Mesenteric fat pad (tissue), 1 donor: ENCODE results near the gene RCBTB1. TPM values are rescaled to one million over a fixed set of nuclear protein-coding genes. Genes with fewer than 3 reads are reported as not detected.
"Not testable (repeated sequence)": the region's sequence is repeated elsewhere in the genome, so short reads cannot be mapped to it uniquely, and the experiment has no call there.

ENCODE experiments used
- DNase-seq: peaks from one replicate; pipeline ENCODE4 v3.0.0-alpha.2; 2020; ENCODE audit warnings: low spot score
- long read RNA-seq: library from polyadenylated mRNA; unstranded; transcript quantifications from one replicate; pipeline ENCODE4 v2.0.0, GENCODE V29; 2020
- total RNA-seq: library from RNA; stranded (reverse); fragmentation: NEBNext Ultra II Directional; extraction: Animal tissue kit (Norgen Biotek cat#: 25700); gene quantifications from one replicate; pipeline ENCODE4 v1.2.1, GENCODE V29; 2021
- donor health status: DM: yes; HTN: yes; CAD: no.

RCBTB1 gene
- total RNA-seq, result 15.6 TPM
- long read RNA-seq, full-length matches to known transcripts, result 1 of 8 reads
- long read RNA-seq, partial matches to known transcripts, result 3 of 8 reads
- long read RNA-seq, other reads (novel, unspliced or antisense), result 4 of 8 reads

DNA sequence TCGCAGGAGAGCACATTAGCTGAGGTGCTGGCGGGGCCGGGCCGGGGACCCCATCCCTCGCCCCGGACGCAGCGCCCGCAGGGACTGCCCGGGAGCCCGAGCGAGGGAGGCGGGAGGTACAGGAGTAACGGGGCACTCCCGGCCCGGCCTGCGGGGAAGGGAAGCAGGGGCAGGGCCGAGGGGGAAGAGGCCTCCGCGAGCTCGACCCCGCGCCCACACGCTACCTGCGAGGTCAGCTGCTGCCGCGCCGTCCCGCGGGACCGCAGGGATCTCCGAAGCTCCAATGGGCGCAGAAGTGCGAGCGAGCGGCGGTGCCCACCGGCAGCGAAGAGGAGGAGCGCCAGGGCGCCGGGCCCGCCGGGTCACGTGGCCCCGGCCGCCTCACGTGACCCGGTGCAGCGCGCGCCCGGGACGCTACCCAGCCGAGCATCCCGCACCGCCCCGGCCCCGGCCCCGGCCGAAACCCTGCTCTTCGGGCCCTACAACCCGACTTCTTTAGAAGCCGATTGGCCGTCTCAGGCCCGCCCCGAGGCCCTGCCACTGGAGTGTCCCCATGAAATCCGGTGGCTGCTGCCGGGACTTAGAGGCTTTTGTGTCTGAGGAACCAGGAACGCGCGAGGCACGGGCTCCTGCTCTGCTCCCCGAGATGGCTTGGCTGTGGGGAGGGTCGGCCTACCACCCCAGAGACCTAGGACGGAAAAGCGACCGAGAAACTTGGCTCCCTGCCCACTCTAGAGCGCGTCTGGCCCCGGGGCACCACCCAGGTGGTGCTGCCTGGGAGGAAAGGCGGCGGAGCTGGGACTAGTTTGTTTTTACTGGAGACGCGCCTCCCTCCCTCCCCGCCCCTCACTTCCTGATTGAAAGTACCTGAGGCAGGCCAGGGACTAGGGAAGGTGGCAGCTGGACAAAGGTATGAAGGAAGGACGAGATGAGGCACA lies at the start of gene RCBTB1:
RCBTB1 (minus strand) TSS at position 339 of the 938 bp plus-strand sequence. CDS start 18,279 bp downstream, outside the sequence.
- peak; percentile 90 for DNase-seq

DNA sequence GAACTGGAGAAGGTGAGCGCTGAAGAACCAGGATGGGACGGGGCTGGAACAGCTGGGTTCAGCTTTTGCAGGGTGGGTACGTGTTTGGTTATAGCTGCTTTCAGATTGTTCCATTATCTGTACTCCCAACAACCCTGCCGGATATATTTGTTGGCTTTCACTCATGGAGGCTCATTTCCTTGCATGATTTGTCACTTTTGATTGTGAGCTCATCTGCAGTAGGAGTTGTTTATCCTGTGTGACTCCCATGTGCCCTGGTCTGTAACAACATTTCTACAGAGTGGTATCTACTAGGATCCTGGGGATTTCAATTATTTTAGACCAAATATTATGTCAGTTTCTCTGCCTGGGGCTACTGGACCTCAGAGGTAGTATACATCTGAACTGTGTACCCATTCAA lies 48.4 kb upstream of the RCBTB1 start:
- no peak for DNase-seq

DNA sequence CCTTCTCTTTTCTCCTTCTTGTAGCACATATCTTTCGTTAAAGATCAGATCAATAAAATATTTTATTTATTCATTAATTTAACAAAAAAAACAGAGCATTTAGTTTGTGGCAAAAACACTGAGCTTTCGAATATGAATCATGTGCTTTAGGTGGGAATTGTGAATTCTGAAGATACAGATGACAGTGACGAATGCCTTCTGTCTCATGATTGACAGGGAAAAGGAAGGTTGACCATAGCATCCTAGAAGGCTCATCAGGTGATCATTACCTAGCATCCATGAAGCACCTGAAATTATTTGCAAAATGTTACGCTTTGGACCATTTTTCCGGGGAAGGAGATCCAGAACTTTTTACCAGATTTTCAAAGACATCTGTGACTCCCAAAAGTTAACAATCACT lies 46.8 kb upstream of the RCBTB1 start:
- DNase-seq, result no peak

DNA sequence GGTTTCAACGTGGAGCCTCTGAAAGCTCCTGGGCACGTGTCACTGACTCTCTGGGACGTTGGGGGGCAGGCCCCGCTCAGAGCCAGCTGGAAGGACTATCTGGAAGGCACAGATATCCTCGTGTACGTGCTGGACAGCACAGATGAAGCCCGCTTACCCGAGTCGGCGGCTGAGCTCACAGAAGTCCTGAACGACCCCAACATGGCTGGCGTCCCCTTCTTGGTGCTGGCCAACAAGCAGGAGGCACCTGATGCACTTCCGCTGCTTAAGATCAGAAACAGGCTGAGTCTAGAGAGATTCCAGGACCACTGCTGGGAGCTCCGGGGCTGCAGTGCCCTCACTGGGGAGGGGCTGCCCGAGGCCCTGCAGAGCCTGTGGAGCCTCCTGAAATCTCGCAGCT lies 45.2 kb upstream of the RCBTB1 start:
- DNase-seq, result no peak

DNA sequence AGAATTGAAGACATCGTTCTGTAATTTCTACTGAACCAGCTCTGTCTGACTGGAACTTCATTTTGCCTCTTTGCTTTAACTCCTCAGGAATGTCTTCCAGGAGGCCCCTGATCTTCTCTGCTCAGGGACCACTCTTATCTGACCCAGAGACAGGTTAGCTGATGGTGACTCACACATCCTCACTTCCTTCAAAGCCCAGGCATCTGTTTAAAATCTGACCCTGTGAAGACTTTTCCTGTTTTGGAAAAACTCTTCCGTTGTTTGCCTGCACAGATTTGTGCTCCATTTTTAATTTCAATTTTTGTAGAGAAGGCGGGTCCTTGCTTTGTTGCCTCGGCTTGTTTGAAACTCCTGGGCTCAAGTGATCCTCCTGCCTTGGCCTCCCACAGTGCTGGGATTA lies 44.6 kb upstream of the RCBTB1 start:
- DNase-seq, result no peak

DNA sequence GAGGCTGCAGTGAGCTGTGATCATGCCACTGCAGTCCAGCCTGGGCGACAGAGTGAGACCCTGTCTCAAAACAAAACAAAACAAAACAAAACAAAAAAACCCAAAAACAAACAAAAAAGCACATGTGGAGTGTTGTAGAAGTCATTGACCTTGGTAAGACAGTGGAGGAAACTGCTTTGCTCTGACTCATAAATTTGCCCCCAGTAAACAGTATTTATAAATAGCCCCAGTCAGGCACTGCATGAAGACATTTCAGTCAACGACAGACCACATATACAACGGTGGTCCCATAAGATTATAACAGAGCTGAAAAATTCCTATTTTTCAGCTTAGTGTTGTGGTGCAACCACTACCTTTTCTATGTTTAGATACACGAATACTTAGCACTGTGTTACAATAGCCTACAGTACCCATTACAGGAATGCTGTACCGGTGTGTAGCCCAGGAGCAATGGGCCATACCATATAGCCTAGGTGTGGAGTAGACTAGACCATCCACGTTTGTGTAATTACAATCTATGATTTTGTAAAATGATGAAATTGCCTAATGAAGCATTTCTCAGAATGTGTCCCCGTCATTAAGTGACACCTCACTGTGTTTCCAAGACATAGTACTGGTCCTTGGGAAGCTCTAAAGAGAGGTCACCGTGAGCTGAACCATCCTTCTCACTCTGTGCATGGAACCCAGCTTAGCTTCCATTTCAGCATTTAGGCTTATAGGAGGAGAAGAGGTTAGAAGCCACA lies 44.0 kb upstream of the RCBTB1 start:
- DNase-seq, result no peak

DNA sequence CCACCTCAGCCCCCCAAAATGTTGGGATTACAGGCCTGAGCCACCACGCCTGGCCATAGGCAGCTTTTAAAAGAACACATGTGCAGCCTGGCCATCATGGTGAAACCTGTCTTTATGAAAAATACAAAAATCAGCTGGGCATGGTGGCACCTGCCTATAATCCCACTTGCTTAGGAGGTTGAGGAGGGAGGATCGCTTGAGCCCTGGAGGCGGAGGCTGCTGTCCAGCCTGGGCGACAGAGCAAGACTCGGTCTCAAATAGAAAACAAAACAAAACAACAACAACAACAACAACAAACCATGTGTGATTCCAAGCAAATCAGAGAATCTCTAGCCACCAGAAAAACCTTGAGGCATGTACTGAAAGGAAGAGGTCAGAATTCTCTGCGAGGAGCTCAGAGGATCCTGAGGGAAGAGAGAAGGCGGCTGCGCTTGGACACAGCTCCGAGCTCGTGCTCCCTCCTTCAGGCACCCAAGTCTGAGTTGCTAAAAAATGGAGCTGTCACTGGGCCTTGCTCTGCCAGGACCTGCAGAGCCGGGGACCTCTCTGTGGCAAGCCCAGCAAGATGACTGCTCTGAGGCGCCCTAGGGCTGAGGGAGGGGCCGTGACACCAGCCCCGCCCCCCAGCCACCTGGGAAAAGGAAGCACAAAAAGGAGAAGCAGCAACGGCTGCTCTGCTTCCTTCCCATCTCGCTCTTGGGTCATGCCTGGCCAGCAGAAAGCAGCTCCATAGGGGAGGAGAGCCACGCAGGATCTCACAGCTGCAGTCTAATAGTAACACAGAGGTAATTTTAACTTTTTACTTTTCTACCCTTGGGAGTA lies 42.7 kb upstream of the RCBTB1 start, which contains the start of gene ARL11:
ARL11 (plus strand) TSS at position 677 of the 822 bp plus-strand sequence. CDS start 1,941 bp downstream, outside the sequence.
- DNase-seq, result no peak

DNA sequence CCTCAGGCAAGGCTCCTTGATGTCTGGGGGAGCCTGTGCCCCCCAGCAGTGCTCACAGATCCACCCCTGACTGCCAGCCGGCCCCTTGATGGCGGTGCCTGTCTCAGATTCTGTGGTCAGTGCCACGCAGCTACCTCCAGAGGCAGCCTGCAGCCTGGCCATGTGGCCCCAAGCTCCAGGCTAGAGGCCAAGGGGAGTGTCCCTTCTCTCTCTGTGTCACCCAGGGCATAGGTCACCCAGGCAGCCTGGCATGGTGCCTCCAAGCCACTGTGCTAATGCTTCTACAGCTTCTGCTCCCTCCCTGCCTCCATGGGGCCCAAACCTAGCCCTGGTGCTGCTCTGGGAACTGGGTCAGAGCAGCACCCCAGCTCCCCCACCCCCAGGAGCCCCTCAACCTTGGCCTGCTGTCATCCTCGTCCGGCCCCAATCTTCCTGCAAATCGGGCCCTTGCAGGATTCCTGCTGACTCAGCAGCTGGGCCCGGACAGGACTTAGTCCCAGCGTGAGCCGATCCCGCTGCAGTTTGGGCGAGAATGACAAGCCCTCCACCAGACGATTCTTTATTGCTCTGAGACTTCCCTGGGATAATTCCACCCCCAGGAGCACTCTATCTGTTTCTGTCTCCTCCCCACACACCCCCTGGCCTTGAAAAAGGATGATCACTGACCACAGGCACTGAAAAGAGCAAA lies 40.2 kb upstream of the RCBTB1 start:
- DNase-seq, result no peak

DNA sequence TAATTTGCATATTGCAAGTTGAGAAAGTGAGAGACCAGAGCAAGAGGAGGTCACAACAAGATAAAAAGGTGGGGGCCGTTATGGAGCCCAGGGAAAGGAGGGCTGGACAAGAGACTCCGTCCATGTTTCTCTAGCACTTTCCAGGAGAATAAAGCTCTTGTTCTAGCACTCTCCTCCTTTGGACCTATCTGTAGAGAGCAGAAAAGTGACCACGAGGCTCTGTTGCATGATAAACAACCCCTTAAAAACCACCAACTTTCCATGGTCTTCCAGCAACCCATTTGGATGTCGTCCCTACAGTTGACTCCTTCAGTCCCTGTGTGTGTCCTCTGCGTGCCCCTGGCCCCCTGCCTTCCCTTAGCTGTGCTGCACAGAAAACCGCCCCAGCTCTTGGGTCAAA lies 38.9 kb upstream of the RCBTB1 start:
- DNase-seq, result no peak

DNA sequence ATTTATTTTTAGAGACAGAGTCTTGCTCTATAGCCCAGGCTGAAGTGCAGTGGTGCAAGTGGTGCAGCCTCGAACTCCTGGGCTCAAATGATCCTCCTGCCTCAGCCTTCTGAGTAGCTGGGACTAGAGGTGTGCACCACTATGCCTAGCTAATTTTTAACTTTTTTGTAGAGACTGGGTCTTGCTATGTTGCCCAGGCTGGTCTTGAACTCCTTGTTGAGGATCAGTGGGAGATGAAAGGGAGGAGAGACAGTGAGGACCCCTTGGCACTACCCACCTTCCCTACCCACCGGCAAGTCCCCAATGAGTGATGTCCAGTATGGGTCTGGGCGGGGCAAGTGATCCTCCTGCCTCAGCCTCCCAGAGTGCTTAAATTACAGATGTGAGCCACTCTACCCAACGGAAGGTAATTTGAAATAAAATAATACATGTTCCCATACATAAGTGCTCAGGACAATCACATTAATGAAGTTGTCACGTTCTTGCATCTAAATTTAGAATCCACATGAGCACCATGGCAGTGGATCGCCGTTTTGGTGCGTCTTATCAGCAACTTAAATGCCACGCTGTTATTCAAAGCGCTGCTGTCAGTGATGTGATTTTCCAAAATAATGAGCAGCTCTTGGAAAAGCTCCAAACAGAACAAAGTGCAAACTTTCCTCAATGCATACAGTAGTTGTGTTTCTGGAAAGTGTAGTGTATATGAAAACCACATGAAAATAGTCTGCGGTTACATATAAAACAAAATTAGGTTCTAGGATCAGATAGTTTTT lies 37.0 kb upstream of the RCBTB1 start:
- no peak for DNase-seq

DNA sequence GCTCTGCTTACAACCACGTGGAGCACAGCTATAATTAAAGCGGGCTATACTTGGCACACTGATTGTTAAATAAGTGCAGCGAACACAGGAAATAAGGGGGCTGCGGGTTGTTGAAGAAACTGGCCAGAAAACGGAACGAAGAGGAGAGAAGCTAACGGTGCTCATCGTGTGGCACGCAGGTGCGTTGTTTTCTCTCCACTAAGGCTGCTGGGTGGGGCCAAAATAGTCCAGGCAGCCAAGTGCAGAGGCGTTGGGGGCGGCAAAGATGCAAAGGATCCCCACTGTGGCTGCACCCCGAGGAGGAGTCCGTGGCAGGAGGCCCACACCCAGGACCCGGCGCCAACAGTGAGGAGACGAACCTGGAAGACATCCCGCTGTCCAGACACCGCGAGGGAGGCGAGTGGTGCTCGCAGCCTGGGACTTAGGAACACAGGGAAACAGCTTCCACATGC lies 34.8 kb upstream of the RCBTB1 start:
- DNase-seq, result no peak

DNA sequence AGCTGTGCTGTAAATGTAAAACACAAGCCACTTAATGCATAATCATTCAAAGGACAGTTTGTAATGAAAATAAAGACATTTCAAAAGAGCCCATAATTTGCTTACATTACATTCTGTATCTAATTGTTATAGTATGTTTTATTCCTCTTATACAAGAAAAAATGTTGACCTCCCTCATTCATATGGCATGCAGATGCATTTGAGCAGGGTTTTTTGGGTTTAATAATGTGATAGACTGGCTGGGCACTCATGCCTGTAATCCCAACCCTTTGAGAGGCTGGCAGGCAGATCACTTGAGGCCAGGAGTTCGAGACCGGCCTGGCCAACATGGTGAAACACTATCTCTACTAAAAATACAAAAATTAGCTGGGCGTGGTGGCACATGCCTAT lies 31.3 kb upstream of the RCBTB1 start:
- DNase-seq, result no peak

DNA sequence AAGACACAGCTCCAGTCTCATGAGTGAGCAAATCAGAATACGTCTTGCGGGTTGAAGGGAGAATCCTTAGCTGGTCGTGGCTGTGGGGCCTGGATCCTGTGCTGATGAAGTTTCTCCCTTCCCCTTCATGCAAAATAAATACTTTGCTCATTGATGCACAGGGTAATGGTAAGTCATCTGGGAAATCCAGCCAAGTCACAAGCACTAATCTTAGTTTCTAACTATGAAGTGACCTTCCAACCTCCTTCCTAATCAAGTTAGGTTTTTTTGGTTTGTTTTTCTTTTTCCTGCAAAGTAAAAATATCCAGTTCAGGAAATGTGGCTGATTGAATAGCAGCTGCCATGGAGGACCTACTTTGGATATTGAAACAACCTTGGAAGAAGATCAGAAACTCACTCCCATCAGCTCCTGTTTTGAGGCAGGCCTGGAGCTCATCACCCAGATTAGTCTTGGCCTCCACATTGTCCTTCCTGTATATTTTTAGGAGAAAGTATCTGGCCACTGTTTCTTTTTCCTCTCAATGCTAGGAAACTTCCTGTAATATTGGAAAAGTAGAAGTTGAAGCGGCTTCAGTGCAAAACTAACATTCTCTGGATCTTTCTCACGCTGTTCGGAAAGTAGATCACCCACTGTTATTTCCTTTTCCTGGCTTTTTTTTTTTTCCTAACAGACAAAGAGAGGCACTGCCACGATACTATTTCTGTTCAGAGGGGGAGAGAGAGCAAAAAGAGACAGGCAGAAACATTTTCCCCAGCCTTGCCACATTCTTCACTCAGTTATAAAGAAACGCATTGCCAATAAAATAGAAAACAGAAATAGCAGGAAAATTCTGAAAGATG lies 30.7 kb upstream of the RCBTB1 start:
- DNase-seq, result no peak

DNA sequence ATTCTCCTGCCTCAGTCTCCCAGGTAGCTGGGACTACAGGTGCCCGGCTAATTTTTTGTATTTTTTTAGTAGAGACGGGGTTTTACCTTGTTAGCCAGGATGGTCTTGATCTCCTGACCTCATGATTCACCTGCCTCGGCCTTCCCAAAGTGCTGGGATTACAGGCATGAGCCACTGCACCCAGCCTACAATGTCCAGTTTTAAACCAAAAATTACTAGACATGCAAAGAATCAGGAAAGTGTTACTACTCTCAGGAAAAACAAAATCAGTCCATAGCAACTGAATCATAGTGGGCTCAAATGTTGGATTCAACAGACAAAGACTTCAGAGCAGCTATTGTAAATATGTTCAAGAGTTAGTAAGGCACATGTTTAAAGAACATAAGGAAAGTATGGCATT lies 26.7 kb upstream of the RCBTB1 start:
- not testable (repeated sequence) for DNase-seq

DNA sequence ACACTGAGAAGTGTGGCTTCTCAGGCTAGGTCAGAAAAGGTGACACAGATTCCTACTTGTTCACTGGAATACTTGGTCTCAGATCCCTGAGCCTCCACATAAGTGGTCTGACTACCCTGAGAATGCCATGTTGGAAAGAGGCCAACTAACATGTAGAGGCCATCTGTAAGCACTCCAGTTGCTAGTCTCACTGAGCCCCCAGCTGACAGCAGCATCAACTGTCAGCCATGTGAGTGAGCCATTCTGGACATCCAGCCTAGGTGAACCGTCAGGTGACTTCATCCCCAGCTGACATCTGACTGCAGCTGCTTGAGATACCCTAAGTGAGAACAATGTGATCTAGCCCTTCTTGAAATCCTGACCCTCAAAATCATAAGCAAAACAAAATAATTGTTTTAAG lies 24.8 kb upstream of the RCBTB1 start:
- DNase-seq, result no peak

DNA sequence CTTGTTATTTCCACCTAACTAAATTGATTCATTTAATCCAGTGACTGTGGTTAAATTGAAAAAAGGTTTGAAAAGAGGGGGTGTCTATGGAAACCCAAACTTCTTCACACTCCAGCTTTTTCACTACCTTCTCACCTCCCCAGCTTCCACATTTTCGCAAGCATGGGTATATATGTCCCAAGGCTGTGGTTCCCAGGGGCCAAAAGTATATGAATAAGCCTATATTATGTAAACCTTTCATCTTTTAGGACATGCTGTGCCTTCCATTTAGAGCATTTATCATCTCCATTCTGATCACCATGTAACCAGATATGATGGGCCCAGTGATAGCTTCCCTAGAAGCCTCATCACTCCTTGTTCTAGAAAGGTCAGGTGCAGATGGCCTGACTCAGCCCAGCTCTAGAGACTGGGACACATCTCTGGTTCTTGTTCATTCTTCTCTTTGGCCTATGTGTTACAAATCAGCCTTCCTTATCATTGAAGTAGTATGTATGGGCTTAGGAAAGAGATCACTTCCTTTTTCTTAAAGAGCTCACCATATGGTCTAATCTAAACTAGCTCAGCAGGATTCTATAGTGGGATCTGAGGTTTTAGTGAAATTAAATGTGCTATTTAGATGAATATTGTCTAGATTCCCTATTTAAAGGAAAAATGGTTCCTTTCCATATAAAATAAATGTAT lies 23.4 kb upstream of the RCBTB1 start:
- no peak for DNase-seq

DNA sequence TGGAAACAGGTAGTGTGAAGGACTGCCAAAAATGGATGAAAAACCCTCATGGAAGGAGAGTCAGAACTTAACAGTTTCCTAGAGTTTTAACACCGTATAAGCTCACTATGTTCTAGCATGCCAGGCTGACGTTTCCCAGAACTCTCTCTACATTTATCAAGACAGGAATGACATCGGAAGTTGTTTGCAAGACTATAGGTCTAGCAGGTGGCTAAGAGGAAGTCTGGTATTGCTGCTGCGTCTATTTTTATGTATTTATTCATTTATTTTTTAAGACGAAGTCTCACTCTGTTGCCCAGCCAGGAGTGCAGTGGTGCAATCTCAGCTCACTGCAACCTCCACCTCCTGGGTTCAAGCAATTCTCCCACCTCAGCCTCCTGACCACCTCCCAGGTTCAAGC lies 22.4 kb upstream of the RCBTB1 start:
- no peak for DNase-seq
